ENCODE data around the gene NAMPT. TPM values are rescaled to one million over a fixed set of nuclear protein-coding genes. Genes with fewer than 3 reads are reported as not detected.

Gene NAMPT
- total and polyA plus RNA-seq, 9 of the 15 experiments (the other 6 are each of a cell fraction or from before 2014, with no cell fraction given): 41.1 to 160 (median 106) TPM

DNA sequence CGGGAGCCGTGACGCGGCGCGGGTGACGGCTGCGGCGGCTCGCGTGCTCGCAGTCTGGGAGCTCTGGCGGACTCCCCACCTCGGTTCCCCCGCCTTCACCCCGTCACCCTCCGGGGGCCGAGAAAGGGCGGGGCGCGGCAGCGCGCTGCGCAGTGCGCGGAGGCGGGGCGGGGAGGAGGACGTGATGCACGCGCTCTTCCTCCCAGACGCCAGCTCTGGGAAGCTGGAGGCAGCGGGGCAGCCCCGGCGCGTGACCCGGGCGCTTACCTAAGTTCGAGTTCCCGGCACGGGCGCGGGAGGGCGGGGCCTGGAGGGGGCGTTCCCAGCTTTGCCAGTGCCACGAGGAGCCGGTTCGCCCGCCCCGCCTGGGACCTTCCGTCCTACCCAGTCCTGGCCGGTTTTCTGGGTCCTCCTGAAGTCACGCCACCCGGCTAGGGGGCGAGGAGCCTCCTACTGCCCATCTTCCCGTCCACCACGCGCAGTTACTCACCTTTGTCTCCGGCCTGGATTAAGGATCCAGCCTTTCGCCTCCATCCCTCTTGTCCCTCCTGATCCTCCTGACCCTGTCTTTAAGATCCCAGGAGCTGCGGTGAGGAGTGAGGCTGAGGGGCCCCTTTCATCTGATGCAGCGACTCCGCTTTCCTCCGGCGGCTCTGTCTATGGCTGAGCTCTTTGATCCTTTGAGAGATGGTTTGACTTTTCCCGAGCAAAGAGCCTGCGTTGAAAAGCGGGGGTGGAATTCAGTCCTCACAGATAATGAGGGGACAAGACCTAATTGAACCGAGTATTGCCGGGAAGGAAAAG, 470 bp upstream of the NAMPT start (continued):
- TF ChIP-seq RBM15 (IDR thresholded peaks at IDR 0.05; ENCODE audit: insufficient read depth, low read length): no peak
- TF ChIP-seq ZNF274 (IDR thresholded peaks at IDR 0.05; ENCODE audit: borderline replicate concordance, low read depth, low read length): no peak
- TF ChIP-seq, protein P1, sequence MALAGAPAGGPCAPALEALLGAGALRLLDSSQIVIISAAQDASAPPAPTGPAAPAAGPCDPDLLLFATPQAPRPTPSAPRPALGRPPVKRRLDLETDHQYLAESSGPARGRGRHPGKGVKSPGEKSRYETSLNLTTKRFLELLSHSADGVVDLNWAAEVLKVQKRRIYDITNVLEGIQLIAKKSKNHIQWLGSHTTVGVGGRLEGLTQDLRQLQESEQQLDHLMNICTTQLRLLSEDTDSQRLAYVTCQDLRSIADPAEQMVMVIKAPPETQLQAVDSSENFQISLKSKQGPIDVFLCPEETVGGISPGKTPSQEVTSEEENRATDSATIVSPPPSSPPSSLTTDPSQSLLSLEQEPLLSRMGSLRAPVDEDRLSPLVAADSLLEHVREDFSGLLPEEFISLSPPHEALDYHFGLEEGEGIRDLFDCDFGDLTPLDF (CRISPR knock-in tag; IDR thresholded peaks at IDR 0.05): peak; percentile 75; the same call in 1 of the 2 replicates
- TF ChIP-seq, protein P2, sequence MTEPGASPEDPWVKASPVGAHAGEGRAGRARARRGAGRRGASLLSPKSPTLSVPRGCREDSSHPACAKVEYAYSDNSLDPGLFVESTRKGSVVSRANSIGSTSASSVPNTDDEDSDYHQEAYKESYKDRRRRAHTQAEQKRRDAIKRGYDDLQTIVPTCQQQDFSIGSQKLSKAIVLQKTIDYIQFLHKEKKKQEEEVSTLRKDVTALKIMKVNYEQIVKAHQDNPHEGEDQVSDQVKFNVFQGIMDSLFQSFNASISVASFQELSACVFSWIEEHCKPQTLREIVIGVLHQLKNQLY (CRISPR knock-in tag; conservative IDR thresholded peaks at IDR 0.05): peak in 1 of 2 experiments; percentile 78; a peak in 1 of 4 replicates
- 0 out of 2 replicates have a peak, but pooled peaks have one; percentile 68 for TF ChIP-seq KLF6 (CRISPR knock-in tag; IDR thresholded peaks at IDR 0.05; ENCODE audit: borderline replicate concordance)
- TF ChIP-seq ZNF57 (CRISPR knock-in tag; IDR thresholded peaks at IDR 0.05): no peak
- TF ChIP-seq ZNF232 (CRISPR knock-in tag; IDR thresholded peaks at IDR 0.05): 0 out of 2 replicates have a peak, but pooled peaks have one; percentile 53
- no peak for TF ChIP-seq STAG1 (CRISPR knock-in tag; IDR thresholded peaks at IDR 0.05; ENCODE audit: borderline replicate concordance)
- TF ChIP-seq KAT8 (IDR thresholded peaks at IDR 0.05; ENCODE audit: low read depth): no peak
- TF ChIP-seq, protein P3, sequence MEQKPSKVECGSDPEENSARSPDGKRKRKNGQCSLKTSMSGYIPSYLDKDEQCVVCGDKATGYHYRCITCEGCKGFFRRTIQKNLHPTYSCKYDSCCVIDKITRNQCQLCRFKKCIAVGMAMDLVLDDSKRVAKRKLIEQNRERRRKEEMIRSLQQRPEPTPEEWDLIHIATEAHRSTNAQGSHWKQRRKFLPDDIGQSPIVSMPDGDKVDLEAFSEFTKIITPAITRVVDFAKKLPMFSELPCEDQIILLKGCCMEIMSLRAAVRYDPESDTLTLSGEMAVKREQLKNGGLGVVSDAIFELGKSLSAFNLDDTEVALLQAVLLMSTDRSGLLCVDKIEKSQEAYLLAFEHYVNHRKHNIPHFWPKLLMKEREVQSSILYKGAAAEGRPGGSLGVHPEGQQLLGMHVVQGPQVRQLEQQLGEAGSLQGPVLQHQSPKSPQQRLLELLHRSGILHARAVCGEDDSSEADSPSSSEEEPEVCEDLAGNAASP (IDR thresholded peaks at IDR 0.05): no peak
- TF ChIP-seq NONO (IDR thresholded peaks at IDR 0.05; ENCODE audit: low read depth in 2 of 2, low read length in 1 of 2): 0 out of 4 replicates have a peak, but pooled peaks of 1 of the 2 experiments have one; percentile 17
- 0 out of 2 replicates have a peak, but pooled peaks have one; percentile 43 for TF ChIP-seq ZC3H8 (IDR thresholded peaks at IDR 0.05)
- TF ChIP-seq SIN3B (IDR thresholded peaks at IDR 0.05; ENCODE audit: low read depth): no peak
- no peak for TF ChIP-seq ZNF699 (CRISPR knock-in tag; IDR thresholded peaks at IDR 0.05; ENCODE audit: insufficient replicate concordance)
- 0 out of 2 replicates have a peak, but pooled peaks have one; percentile 34 for TF ChIP-seq RBM14 (IDR thresholded peaks at IDR 0.05; ENCODE audit: borderline replicate concordance, insufficient read depth, low read depth, low read length)
- TF ChIP-seq, protein P4, sequence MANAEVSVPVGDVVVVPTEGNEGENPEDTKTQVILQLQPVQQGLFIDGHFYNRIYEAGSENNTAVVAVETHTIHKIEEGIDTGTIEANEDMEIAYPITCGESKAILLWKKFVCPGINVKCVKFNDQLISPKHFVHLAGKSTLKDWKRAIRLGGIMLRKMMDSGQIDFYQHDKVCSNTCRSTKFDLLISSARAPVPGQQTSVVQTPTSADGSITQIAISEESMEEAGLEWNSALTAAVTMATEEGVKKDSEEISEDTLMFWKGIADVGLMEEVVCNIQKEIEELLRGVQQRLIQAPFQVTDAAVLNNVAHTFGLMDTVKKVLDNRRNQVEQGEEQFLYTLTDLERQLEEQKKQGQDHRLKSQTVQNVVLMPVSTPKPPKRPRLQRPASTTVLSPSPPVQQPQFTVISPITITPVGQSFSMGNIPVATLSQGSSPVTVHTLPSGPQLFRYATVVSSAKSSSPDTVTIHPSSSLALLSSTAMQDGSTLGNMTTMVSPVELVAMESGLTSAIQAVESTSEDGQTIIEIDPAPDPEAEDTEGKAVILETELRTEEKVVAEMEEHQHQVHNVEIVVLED (CRISPR knock-in tag; IDR thresholded peaks at IDR 0.05): peak; percentile 78
- no peak for TF ChIP-seq PHB (CRISPR knock-in tag; IDR thresholded peaks at IDR 0.05)
- TF ChIP-seq RCOR1 (IDR thresholded peaks at IDR 0.05; ENCODE audit: borderline replicate concordance in 1 of 2, low read depth in 2 of 2, low read length in 2 of 2): peak in 1 of 2 experiments; percentile 7; a peak in 2 of 4 replicates
- TF ChIP-seq HDAC2 (IDR thresholded peaks at IDR 0.05): peak; percentile 94
- TF ChIP-seq CBX2 (IDR thresholded peaks at IDR 0.05; ENCODE audit: insufficient read depth, low read length, poor library complexity, severe bottlenecking): no peak
- TF ChIP-seq HSF4 (CRISPR knock-in tag; IDR thresholded peaks at IDR 0.05; ENCODE audit: borderline replicate concordance): no peak
- TF ChIP-seq EZH2 (IDR thresholded peaks at IDR 0.05; ENCODE audit: borderline replicate concordance, low read depth, low read length): no peak
- no peak for TF ChIP-seq NFIX (CRISPR knock-in tag; IDR thresholded peaks at IDR 0.05; ENCODE audit: low read depth)

Data from K562 (cell line).